ENCODE measurements around the gene RGS6.
"Not testable (repeated sequence)": the region's sequence is repeated elsewhere in the genome, so short reads cannot be mapped to it uniquely, and the experiment has no call there.

RGS6 gene

DNA sequence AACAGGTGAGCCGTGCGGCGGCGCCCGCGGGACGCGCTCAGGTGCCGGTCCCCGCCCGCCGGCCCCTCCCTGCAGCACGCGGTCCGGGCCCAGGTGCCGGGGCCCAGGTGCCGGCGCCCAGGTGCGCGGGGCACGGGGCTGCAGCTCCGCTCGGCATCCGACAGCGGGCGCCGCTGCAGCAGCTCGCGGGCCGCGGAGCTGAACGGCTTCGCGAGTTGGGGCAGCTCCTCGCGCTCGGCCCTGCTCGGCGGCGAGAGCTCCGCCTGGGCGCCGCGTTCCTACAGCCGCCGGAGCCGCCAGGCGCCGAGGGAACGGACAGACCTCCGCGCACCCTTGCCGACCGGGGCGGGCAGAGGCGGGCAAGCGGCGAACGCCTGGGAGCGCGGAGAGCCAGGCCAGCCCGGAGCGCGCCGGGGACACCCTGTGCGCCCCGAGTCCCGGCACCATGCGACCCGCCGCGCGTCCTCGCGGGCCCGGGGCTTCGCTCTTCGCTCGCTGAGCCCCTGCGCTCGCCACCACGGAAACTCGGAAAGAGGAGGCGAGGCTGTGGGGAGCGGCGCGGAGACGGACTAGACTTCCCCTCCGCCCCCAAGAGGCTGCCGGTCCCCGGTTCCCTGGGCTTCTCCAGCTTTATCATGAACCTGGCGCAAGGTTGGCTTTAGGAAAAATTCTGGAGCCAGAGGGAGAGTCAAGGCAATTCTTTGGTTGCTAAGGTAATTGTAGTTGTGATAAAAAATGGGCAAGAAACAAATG, at the start of gene RGS6:
Gene RGS6, plus strand, starts transcription at position 201 of the 753 bp plus-strand sequence.
- DNase-seq, result peak; percentile 65

GRCh38 chr14:71883094-71883493, 49.1 kb upstream of the RGS6 start:
- no peak for DNase-seq

GRCh38 chr14:71885301-71885700, 46.9 kb upstream of the RGS6 start:
- no peak for DNase-seq

GRCh38 chr14:71887802-71888201, 44.4 kb upstream of the RGS6 start:
- not testable (repeated sequence) for DNase-seq

GRCh38 chr14:71890541-71890940, 41.7 kb upstream of the RGS6 start:
- DNase-seq, result no peak

DNA sequence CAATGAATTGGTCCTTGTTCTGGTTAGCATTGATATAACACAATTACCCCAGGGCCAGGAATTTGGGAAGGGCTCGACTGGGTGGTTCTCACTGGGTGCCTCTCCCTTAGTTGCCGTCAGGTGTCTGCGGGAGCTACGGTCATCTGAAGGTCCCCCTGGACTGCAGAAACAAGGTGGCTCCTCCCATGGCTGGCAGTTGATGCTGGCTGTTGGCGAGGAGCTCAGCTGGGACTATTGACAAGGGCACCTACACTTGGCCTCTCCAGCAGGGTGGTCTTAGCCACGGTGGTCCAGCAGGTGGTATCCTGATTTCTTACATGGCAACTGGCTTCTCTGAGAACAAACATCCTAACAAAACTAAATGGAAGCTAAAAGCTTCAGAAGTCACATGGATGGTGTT, 41.0 kb upstream of the RGS6 start:
- DNase-seq, result no peak

DNA sequence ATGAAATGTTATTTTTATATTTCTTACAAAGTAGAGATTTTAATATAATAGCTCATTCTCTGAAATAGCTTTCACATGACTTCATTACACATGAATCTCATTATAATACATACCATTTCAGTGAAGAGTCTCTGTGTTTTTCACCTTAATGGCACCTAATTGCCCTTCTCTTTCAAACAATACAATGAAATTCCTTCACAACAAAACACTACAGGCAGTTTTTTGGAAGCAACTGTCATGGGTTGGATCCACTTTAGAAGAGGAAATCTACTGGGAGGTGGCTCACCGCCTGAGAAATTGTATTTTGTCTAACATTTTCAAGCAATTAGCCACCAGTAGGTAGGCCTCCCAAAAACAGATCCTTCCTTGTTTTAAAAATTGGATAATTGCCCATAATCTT, 40.3 kb upstream of the RGS6 start:
- DNase-seq, result no peak

DNA sequence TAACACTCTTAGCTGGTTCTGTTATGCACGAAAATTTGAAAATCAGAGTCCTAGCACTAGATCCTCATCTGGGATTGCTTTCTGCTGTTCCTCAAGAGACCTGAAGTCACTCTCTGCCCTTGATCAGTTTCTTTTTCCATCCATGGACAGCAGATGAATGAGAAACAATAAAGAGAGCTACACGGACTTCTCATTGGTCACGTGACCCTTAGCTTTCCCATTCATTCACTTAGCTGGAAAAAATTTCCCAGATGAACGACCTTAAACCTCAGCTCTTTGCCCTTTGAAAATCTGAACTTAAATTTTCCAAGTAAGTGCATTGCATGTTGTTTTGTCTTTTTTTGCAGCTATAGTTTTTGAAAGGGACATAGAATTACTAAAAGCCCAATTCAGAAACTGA, 27.2 kb upstream of the RGS6 start:
- DNase-seq, result no peak

GRCh38 chr14:71905860-71906259, 26.4 kb upstream of the RGS6 start:
- DNase-seq, result no peak

GRCh38 chr14:71907793-71908515, 24.3 kb upstream of the RGS6 start:
- DNase-seq, result no peak

- DNase-seq, result no peak
These were observed 20.6 kb upstream of the RGS6 start for GRCh38 chr14:71911669-71912068.

DNA sequence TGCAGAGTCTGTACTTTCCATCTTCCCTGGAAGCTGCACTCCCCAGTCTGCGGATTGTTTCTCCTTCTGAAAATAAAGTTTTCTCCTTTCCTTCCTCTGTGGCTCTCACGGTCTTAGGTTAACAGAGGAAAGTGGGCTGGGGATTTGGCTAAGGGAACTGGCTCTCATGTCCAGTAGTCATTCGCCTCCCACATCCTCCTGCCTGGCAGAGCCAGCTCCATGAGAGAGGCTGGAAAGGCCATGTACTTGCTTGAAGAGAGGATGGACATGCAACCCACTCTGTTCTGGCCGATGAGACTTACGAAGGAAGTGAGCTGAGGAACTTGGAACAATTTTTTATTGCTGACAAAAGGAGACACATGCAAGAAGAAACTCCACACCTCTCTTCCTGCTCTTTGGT, 18.9 kb upstream of the RGS6 start:
- DNase-seq, result no peak

DNA sequence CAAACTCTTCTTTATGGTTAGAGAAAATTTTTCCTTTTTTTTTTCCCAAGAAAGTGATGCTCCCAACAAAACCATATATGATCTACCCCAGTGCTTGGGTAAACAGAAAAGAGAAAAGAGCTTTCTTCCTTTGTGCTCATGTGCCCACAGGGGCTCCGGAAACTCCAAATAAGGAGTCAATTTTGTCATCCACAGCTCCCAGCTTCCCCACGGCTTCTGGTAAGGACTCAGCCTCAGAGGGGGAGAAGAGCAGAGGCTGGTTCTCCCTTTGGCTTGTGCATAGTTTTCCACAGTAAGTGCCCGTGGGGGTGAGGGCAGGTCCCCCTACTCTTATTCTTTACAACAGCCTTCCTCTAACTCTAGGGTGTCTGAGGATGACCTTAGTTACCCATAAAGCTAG, 13.3 kb upstream of the RGS6 start:
- no peak for DNase-seq

GRCh38 chr14:71923513-71923912, 8.7 kb upstream of the RGS6 start:
- no peak for DNase-seq

DNA sequence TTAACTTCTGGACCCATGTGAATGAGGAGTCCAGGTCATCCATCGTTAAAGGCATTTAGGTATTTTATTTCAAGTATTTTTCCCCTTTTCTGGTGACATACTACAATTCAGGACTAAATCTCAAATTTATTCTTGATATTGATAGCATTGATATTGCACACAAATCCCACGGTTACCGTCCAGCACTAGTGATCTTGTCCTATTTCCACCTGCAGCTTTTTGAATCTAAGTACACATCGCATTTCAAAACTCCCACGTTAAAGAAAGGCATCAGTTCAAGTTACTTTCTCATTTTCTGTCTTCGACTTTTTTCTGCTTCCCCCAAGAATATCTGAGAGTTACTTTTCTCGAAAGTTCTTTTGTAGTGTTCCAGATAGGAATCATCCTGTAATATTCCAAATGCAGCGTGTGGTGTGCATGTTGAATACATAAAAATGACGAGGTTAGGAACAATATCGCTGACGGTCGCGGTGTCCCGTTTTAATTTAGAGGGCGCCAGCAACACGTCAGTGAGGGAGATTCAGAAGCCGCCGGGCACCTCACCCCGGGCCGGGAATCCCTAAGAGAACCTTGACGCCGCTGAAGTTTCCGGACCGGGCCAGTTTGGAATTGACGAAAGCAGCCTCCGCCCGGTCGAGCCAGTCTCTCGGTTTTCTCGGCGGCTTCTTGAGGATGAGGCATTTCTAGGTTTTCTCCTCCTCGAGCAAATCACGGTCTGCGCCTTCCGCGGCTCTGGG, 569 bp upstream of the RGS6 start:
- no peak for DNase-seq

- DNase-seq, result no peak
These were observed 865 bp downstream of the RGS6 start for GRCh38 chr14:71933001-71933587.

- DNase-seq, result not testable (repeated sequence)
These were observed 6.0 kb downstream of the RGS6 start for GRCh38 chr14:71938273-71938672.

GRCh38 chr14:71939344-71939743, 7.1 kb downstream of the RGS6 start:
- DNase-seq, result not testable (repeated sequence)

DNA sequence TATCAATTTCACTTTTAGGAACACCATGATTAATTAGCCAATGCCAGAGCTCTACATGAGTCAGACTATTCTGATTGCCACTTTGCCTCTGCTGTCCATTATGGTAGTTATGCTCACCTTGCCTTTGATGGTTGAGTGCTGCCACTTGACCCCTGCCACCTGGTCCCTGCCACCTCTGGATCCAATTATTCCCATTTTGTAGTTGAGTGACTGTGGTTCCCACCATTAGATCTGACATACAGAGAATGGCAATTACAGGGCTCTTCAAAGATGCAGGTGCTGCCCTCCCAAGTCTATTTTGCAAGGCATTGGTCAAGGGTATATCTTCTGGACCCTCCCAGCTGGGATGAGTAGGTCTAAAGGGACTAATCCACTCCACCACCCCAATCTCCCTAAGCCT, 8.3 kb downstream of the RGS6 start:
- DNase-seq, result not testable (repeated sequence)

DNA sequence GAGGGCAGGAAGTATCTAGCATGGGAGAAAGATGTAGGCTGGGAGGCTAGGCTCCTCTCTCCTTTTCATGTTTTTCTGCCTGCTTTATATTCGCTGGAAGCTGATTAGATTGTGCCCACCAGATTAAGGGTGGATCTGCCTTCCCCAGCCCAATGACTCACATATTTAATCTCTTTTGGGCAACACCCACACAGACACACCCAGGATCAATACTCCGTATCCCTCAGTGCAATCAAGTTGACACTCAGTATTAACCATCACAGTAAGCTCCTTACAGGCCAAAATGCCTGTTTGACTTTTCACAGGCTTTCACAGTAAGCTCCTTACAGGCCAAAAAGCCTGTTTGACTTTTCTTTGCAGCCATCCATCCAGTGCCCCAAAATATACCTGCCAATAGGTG, 9.4 kb downstream of the RGS6 start:
- DNase-seq, result not testable (repeated sequence)

DNA sequence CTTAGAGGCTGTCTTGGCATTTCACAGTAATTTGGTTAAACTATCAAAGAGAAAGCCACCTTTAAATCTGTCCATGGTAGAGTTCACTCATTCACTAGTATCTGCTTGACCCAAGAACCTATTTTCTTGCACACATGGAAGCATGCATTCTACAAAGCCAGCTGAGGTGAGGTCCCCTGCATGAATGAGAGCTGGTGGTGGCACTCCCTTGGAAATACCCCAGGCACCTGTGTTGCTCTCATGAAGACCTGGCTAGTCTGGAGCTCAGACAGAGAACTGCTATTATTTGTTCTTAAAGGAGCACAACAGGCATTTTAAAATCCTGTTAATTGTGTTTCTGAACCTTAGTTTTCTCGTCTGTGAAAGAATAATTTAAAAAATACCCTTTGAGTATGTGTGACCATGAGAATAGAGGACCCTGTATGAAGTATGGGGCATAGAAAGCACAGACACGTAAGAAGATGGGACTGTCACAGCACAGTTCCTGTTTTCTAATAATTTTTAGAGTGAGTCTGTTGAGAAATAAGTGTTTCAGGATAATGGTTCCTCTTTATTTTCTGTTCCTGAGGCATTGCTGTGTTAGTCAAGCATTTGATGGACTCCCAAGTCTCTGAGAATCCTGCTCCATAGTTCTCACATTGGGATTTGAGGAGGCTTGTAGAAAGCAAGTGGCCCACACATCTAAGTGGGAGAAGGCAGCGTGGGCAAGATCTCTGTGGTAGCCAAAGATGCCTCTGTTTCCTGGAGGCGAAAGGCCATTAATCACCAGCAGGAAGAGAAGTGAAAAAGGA, 10.9 kb downstream of the RGS6 start:
- DNase-seq, result no peak

DNA sequence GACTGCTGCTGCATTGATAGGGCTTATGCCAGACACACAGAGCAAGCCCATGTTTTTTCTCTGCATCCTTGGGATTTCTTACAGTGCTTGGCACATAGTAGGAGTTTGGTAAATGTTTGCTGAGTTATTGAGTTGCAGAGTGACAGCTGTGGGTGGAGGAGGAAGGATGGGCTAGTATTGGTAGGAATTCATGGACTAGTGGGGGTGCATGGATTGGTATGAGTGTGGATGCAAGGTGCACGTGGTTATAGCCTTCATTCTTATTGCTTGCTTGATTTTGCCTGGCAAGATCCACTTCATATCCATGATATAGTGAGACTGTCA, 11.4 kb downstream of the RGS6 start:
- no peak for DNase-seq

Measured in NCI-H2171 treated with DMSO at 0.1 percent for 48 hours (cell line).